ENCODE measurements around the gene RACGAP1.

GRCh38 chr12:49952391-49953055, 72.8 kb downstream of the RACGAP1 start:
- TF ChIP-seq, protein P1, sequence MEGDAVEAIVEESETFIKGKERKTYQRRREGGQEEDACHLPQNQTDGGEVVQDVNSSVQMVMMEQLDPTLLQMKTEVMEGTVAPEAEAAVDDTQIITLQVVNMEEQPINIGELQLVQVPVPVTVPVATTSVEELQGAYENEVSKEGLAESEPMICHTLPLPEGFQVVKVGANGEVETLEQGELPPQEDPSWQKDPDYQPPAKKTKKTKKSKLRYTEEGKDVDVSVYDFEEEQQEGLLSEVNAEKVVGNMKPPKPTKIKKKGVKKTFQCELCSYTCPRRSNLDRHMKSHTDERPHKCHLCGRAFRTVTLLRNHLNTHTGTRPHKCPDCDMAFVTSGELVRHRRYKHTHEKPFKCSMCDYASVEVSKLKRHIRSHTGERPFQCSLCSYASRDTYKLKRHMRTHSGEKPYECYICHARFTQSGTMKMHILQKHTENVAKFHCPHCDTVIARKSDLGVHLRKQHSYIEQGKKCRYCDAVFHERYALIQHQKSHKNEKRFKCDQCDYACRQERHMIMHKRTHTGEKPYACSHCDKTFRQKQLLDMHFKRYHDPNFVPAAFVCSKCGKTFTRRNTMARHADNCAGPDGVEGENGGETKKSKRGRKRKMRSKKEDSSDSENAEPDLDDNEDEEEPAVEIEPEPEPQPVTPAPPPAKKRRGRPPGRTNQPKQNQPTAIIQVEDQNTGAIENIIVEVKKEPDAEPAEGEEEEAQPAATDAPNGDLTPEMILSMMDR (conservative IDR thresholded peaks at IDR 0.05; ENCODE audit: low read depth in 2 of 2) = no peak
- TF ChIP-seq EZH2 (IDR thresholded peaks at IDR 0.05; ENCODE audit: low read depth, unreplicated experiment) = no peak
- TF ChIP-seq CREB1 (CRISPR knock-in tag; IDR thresholded peaks at IDR 0.05; ENCODE audit: low read depth) = no peak
- TF ChIP-seq POLR2AphosphoS5 (IDR thresholded peaks at IDR 0.05; ENCODE audit: low read depth) = no peak
- no peak for TF ChIP-seq JUNB (IDR thresholded peaks at IDR 0.05; ENCODE audit: unreplicated experiment)
- no peak for TF ChIP-seq EZH2phosphoT487 (IDR thresholded peaks at IDR 0.05; ENCODE audit: unreplicated experiment)
- no peak for TF ChIP-seq ZNF462 (CRISPR knock-in tag; IDR thresholded peaks at IDR 0.05)
- no peak for TF ChIP-seq REST (IDR thresholded peaks at IDR 0.05; ENCODE audit: unreplicated experiment)
- no peak for TF ChIP-seq ZNF114 (CRISPR knock-in tag; IDR thresholded peaks at IDR 0.05)
- TF ChIP-seq, protein P2, sequence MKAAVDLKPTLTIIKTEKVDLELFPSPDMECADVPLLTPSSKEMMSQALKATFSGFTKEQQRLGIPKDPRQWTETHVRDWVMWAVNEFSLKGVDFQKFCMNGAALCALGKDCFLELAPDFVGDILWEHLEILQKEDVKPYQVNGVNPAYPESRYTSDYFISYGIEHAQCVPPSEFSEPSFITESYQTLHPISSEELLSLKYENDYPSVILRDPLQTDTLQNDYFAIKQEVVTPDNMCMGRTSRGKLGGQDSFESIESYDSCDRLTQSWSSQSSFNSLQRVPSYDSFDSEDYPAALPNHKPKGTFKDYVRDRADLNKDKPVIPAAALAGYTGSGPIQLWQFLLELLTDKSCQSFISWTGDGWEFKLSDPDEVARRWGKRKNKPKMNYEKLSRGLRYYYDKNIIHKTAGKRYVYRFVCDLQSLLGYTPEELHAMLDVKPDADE (IDR thresholded peaks at IDR 0.05) = no peak
- no peak for TF ChIP-seq STAT1 (IDR thresholded peaks at IDR 0.05; ENCODE audit: unreplicated experiment)

Data from GM23338 (cell line).